K562 (cell line): ENCODE data around the gene CDKN2C. TPM values are rescaled to one million over a fixed set of nuclear protein-coding genes. Genes with fewer than 3 reads are reported as not detected.
A peak's percentile ranks its signal among the peaks of the same experiment; 100 is the strongest.

ENCODE experiments used
- ADNP ChIP-seq: fragments of 200-800 bp; sonication (Bioruptor generic); IDR thresholded peaks from 2 replicates; pipeline ENCODE4 v1.6.1; 2016; ENCODE audit warnings: missing genetic modification characterization, missing compliant biosample characterization
- CBX2 ChIP-seq: fragments of 200-600 bp; sonication (generic); IDR thresholded peaks from one replicate; pipeline ENCODE4 v1.6.1; 2012; ENCODE audit warnings: mild to moderate bottlenecking, low read length, inconsistent platforms; ENCODE audit not compliant: insufficient read depth, poor library complexity, severe bottlenecking
- ESRRB ChIP-seq: fragments of 250-450 bp; sonication (Bioruptor Pico); IDR thresholded peaks from 2 replicates; pipeline ENCODE4 v1.5.0; 2020; ENCODE audit warnings: mild to moderate bottlenecking, moderate library complexity, borderline replicate concordance
- ETS2 ChIP-seq: IDR thresholded peaks from 2 replicates; pipeline ENCODE4 v1.6.1; 2016; ENCODE audit warnings: borderline replicate concordance, missing genetic modification characterization, mild to moderate bottlenecking, moderate library complexity, missing compliant biosample characterization; ENCODE audit not compliant: poor library complexity, severe bottlenecking
- HDAC8 ChIP-seq: fragments of 450-650 bp; IDR thresholded peaks from 2 replicates; pipeline ENCODE4 v1.6.1; 2016; ENCODE audit warnings: mild to moderate bottlenecking, missing genetic modification characterization, moderate library complexity, missing compliant biosample characterization
- HOXB6 ChIP-seq: fragments of 250-450 bp; sonication (Bioruptor Pico); IDR thresholded peaks from 2 replicates; pipeline ENCODE4 v1.5.1; 2022; ENCODE audit warnings: mild to moderate bottlenecking, borderline replicate concordance
- LCOR ChIP-seq: sonication (generic); formaldehyde crosslinking; IDR thresholded peaks from 2 replicates; pipeline ENCODE4 v1.8.0; 2022; ENCODE audit warnings: mild to moderate bottlenecking, missing genetic modification reagents
- NCOA1 ChIP-seq: fragments of 450-650 bp; IDR thresholded peaks from 2 replicates; pipeline ENCODE4 v1.6.1; 2016; ENCODE audit warnings: low read depth
- NELFE ChIP-seq: IDR thresholded peaks from 2 replicates; pipeline ENCODE4 v1.6.1; 2011; ENCODE audit warnings: mild to moderate bottlenecking; ENCODE audit not compliant: insufficient read depth, insufficient read length
- NFYB ChIP-seq: IDR thresholded peaks from 2 replicates; pipeline ENCODE4 v1.6.1; 2011; ENCODE audit warnings: mild to moderate bottlenecking, moderate library complexity; ENCODE audit not compliant: insufficient read length; ENCODE audit errors: extremely low read depth
- PML ChIP-seq: IDR thresholded peaks from 2 replicates; pipeline ENCODE4 v1.6.1; 2012; ENCODE audit warnings: low read length, inconsistent platforms
- POLR2G ChIP-seq: fragments of 200-400 bp; formaldehyde crosslinking; IDR thresholded peaks from 2 replicates; pipeline ENCODE4 v1.6.1; 2017; ENCODE audit warnings: low read depth, mild to moderate bottlenecking, antibody characterized with exemption, low read length, moderate library complexity
- PTTG1 ChIP-seq: fragments of 450-650 bp; IDR thresholded peaks from 2 replicates; pipeline ENCODE4 v1.6.1; 2016; ENCODE audit warnings: low read depth, mild to moderate bottlenecking, missing genetic modification characterization, missing compliant biosample characterization
- SAFB2 ChIP-seq: fragments of 200-400 bp; formaldehyde crosslinking; IDR thresholded peaks from 2 replicates; pipeline ENCODE4 v1.6.1; 2018; ENCODE audit warnings: borderline replicate concordance, low read length, low read depth, moderate library complexity; ENCODE audit not compliant: severe bottlenecking
- TFAM ChIP-seq: fragments of 250-450 bp; sonication (Bioruptor Pico); conservative IDR thresholded peaks from 2 replicates; pipeline ENCODE4 v1.5.0; 2021; ENCODE audit warnings: mild to moderate bottlenecking, moderate library complexity
- ZEB2 ChIP-seq: fragments of 450-650 bp; IDR thresholded peaks from 2 replicates; pipeline ENCODE4 v1.6.1; 2016
- ZNF239 ChIP-seq: fragments of 250-450 bp; sonication (Bioruptor Pico); IDR thresholded peaks from 2 replicates; pipeline ENCODE4 v1.4.0; 2020; ENCODE audit warnings: mild to moderate bottlenecking
- ZNF263 ChIP-seq: sonication (generic); formaldehyde crosslinking; IDR thresholded peaks from 2 replicates; pipeline ENCODE4 v1.8.0; 2022; ENCODE audit warnings: mild to moderate bottlenecking, missing genetic modification reagents, borderline replicate concordance
- ZNF311 ChIP-seq: fragments of 250-450 bp; sonication (Bioruptor Pico); IDR thresholded peaks from 2 replicates; pipeline ENCODE4 v1.4.0; 2020; ENCODE audit warnings: mild to moderate bottlenecking, moderate library complexity
- ZNF431 ChIP-seq: sonication (generic); formaldehyde crosslinking; IDR thresholded peaks from 2 replicates; pipeline ENCODE4 v1.8.0; 2022; ENCODE audit warnings: mild to moderate bottlenecking, missing genetic modification reagents
- ZNF445 ChIP-seq: fragments of 250-450 bp; sonication (Bioruptor Pico); IDR thresholded peaks from 2 replicates; pipeline ENCODE4 v1.4.0; 2020; ENCODE audit warnings: low read depth, mild to moderate bottlenecking, moderate library complexity
- ZNF551 ChIP-seq: fragments of 250-450 bp; sonication (Bioruptor Pico); IDR thresholded peaks from 2 replicates; pipeline ENCODE4 v1.5.0; 2021; ENCODE audit warnings: mild to moderate bottlenecking, moderate library complexity
- ZNF561 ChIP-seq: fragments of 450-650 bp; formaldehyde crosslinking; conservative IDR thresholded peaks from 2 replicates; pipeline ENCODE4 v1.4.0; 2020; ENCODE audit warnings: mild to moderate bottlenecking, moderate library complexity
- polyA plus RNA-seq, 8 experiments: library from polyadenylated mRNA; depleted of rRNA in 4 of 8; stranded (reverse) in 5 of 8; unstranded in 3 of 8; fragments of >200 nt; fragmentation: Nextera tagmentation in 2 of 8; fragmentation: Illumina TruSeq in 1 of 8; extraction: Ambion mirVana in 2 of 8; extraction: Trizol in 1 of 8; gene quantifications; 2 replicates each; pipeline versions ENCODE4 v1.2.1 to v1.2.3, GENCODE V29; 2011 to 2014; ENCODE audit warnings: inconsistent platforms in 1 of 8, missing spikeins in 1 of 8
- total RNA-seq, 7 experiments: library from RNA; depleted of rRNA in 6 of 7; stranded (reverse); fragments of >200 nt in 6 of 7; fragmentation: Illumina TruSeq in 2 of 7; extraction: Trizol in 2 of 7; gene quantifications; 2 replicates each; pipeline versions ENCODE4 v1.2.1 to v1.2.3, GENCODE V29; 2011 to 2021; ENCODE audit warnings: low replicate concordance in 1 of 7
- TF ChIP-seq, protein P1 (sequence below): fragments of 450-650 bp; formaldehyde crosslinking; conservative IDR thresholded peaks from 2 replicates; pipeline ENCODE4 v1.4.0; 2022; ENCODE audit warnings: mild to moderate bottlenecking, missing genetic modification characterization
- TF ChIP-seq, protein P2 (sequence below): fragments of 200-800 bp; sonication (Bioruptor generic); IDR thresholded peaks from 2 replicates; pipeline ENCODE4 v1.6.1; 2017; ENCODE audit warnings: missing genetic modification characterization, missing compliant biosample characterization
- TF ChIP-seq, protein P3 (sequence below): fragments of 250-450 bp; sonication (Bioruptor Pico); IDR thresholded peaks from 2 replicates; pipeline ENCODE4 v1.8.0; 2022; ENCODE audit warnings: moderate library complexity, mild to moderate bottlenecking, inconsistent platforms

CDKN2C gene
- total and polyA plus RNA-seq, 9 of the 15 experiments (the other 6 are each of a cell fraction or from before 2014, with no cell fraction given) = 11.9 to 74.3 (median 45.9) TPM

DNA sequence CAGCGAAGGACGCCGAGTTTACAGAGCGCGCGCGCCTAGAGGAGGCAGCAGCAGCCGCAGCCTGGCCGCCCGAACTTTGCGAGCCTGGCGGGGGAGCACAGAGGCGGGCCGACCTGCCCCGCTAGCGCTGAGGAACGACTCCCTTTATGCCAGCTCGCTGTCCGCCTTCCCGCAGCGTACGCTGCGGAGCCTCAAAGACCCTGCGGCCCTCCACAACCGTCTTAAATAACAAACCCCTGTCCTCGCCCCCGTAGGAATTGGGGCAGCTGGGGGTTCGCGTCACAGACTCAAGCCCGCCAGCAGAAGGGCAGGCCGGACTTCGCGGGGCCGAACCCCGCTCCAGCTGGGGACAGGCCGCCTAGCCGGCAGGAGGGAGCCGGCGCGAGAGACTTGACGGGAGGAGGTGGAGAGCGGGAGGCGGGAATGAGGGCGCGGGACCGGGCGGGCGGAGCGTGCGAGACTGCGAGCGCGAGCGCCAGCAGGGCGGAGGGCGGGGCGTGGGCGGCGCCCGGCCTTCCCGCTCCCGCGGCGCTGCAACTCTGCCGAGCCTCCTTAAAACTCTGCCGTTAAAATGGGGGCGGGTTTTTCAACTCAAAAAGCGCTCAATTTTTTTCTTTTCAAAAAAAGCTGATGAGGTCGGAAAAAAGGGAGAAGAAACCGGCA lies 1.8 kb upstream of the CDKN2C start (continued):
- TF ChIP-seq, protein P1, sequence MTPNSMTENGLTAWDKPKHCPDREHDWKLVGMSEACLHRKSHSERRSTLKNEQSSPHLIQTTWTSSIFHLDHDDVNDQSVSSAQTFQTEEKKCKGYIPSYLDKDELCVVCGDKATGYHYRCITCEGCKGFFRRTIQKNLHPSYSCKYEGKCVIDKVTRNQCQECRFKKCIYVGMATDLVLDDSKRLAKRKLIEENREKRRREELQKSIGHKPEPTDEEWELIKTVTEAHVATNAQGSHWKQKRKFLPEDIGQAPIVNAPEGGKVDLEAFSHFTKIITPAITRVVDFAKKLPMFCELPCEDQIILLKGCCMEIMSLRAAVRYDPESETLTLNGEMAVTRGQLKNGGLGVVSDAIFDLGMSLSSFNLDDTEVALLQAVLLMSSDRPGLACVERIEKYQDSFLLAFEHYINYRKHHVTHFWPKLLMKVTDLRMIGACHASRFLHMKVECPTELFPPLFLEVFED (CRISPR knock-in tag) = no peak
- TF ChIP-seq ESRRB (CRISPR knock-in tag) = no peak
- peak; percentile 79; the same call in 1 of the 2 replicates for TF ChIP-seq HDAC8 (tag)
- TF ChIP-seq ZNF445 (CRISPR knock-in tag) = no peak
- TF ChIP-seq ZNF239 (CRISPR knock-in tag) = no peak
- TF ChIP-seq NFYB = no peak
- no peak for TF ChIP-seq HOXB6
- no peak for TF ChIP-seq ZNF551 (CRISPR knock-in tag)
- TF ChIP-seq ZNF263 (CRISPR knock-in tag) = peak; percentile 88
- peak; percentile 97 for TF ChIP-seq POLR2G
- no peak for TF ChIP-seq NELFE
- TF ChIP-seq TFAM = no peak
- no peak for TF ChIP-seq ZNF431 (CRISPR knock-in tag)
- TF ChIP-seq ETS2 (tag) = no peak
- TF ChIP-seq, protein P2, sequence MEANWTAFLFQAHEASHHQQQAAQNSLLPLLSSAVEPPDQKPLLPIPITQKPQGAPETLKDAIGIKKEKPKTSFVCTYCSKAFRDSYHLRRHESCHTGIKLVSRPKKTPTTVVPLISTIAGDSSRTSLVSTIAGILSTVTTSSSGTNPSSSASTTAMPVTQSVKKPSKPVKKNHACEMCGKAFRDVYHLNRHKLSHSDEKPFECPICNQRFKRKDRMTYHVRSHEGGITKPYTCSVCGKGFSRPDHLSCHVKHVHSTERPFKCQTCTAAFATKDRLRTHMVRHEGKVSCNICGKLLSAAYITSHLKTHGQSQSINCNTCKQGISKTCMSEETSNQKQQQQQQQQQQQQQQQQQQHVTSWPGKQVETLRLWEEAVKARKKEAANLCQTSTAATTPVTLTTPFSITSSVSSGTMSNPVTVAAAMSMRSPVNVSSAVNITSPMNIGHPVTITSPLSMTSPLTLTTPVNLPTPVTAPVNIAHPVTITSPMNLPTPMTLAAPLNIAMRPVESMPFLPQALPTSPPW = peak; percentile 80
- TF ChIP-seq ZNF311 (CRISPR knock-in tag) = no peak
- TF ChIP-seq PML = no peak; the same call in none of the 2 replicates
- TF ChIP-seq CBX2 = no peak
- TF ChIP-seq LCOR (CRISPR knock-in tag) = peak; percentile 90
- TF ChIP-seq, protein P3, sequence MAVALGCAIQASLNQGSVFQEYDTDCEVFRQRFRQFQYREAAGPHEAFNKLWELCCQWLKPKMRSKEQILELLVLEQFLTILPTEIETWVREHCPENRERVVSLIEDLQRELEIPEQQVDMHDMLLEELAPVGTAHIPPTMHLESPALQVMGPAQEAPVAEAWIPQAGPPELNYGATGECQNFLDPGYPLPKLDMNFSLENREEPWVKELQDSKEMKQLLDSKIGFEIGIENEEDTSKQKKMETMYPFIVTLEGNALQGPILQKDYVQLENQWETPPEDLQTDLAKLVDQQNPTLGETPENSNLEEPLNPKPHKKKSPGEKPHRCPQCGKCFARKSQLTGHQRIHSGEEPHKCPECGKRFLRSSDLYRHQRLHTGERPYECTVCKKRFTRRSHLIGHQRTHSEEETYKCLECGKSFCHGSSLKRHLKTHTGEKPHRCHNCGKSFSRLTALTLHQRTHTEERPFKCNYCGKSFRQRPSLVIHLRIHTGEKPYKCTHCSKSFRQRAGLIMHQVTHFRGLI (CRISPR knock-in tag) = no peak
- no peak for TF ChIP-seq PTTG1 (tag)
- 0 out of 2 replicates have a peak, but pooled peaks have one; percentile 2 for TF ChIP-seq ZNF561 (CRISPR knock-in tag)
- TF ChIP-seq SAFB2 = no peak
- no peak for TF ChIP-seq ZEB2
- no peak for TF ChIP-seq NCOA1
- TF ChIP-seq ADNP (tag) = no peak
